ENCODE measurements around the gene NMRAL1. TPM values are rescaled to one million over a fixed set of nuclear protein-coding genes. Genes with fewer than 3 reads are reported as not detected.

NMRAL1 gene
- total RNA-seq, 2 donors from 2014 or later = 56.9 to 75.2 TPM

GRCh38 chr16:4450931-4451519, 23.4 kb downstream of the NMRAL1 start:
- DNase-seq = no peak
- TF ChIP-seq, protein P1, sequence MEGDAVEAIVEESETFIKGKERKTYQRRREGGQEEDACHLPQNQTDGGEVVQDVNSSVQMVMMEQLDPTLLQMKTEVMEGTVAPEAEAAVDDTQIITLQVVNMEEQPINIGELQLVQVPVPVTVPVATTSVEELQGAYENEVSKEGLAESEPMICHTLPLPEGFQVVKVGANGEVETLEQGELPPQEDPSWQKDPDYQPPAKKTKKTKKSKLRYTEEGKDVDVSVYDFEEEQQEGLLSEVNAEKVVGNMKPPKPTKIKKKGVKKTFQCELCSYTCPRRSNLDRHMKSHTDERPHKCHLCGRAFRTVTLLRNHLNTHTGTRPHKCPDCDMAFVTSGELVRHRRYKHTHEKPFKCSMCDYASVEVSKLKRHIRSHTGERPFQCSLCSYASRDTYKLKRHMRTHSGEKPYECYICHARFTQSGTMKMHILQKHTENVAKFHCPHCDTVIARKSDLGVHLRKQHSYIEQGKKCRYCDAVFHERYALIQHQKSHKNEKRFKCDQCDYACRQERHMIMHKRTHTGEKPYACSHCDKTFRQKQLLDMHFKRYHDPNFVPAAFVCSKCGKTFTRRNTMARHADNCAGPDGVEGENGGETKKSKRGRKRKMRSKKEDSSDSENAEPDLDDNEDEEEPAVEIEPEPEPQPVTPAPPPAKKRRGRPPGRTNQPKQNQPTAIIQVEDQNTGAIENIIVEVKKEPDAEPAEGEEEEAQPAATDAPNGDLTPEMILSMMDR (conservative IDR thresholded peaks at IDR 0.05) = no peak
- H3K4me1 ChIP-seq (ENCODE audit: control insufficient read depth, insufficient read depth, low read length) = no peaks in the 10 kb centered on the region
- H3K9me3 ChIP-seq (ENCODE audit: control insufficient read depth, low read length) = no peaks in the 10 kb centered on the region
- Mint-ChIP-seq H3K36me3 (ENCODE audit: low read depth) (peaks cover 64% of the 10 kb centered on the region), H3K9me3 (no peaks in the 10 kb centered on the region), H3K27me3 (ENCODE audit: insufficient read depth) (no peaks in the 10 kb centered on the region), H3K4me1 (no peaks in the 10 kb centered on the region), H3K27ac (no peak overlapping the region), H3K4me3 (no peak overlapping the region)
- H3K27ac ChIP-seq (ENCODE audit: low read depth, low read length) = no peak overlapping the region
- 94 to 95% methylated on average over 11 to 14 of the region's 14 CpGs for WGBS, 2 experiments (ENCODE audit: insufficient coverage in 1 of 2, insufficient read length in 1 of 2)
- no peak overlapping the region for H3K4me3 ChIP-seq (ENCODE audit: low read length)
- peaks cover 69% of the 10 kb centered on the region for H3K36me3 ChIP-seq (ENCODE audit: control insufficient read depth, insufficient read depth, low read length)
- H3K9ac ChIP-seq (ENCODE audit: extremely low read depth, low read length, poor library complexity, severe bottlenecking) = no peak overlapping the region
- H3K27me3 ChIP-seq (ENCODE audit: control insufficient read depth, insufficient read depth, low read length, poor library complexity, severe bottlenecking) = no peaks in the 10 kb centered on the region

GRCh38 chr16:4450430-4450829, 24.0 kb downstream of the NMRAL1 start:
- 95 to 99% methylated on average over 11 to 14 of the region's 14 CpGs for WGBS, 2 experiments (ENCODE audit: insufficient coverage in 1 of 2, insufficient read length in 1 of 2)
- Histone ChIP-seq H3K9ac (ENCODE audit: extremely low read depth, low read length, poor library complexity, severe bottlenecking) (no peak overlapping the region), H3K27me3 (ENCODE audit: control insufficient read depth, insufficient read depth, low read length, poor library complexity, severe bottlenecking) (no peaks in the 10 kb centered on the region), H3K36me3 (ENCODE audit: control insufficient read depth, insufficient read depth, low read length) (peaks cover 68% of the 10 kb centered on the region), H3K27ac (ENCODE audit: low read depth, low read length) (no peak overlapping the region), H3K4me1 (ENCODE audit: control insufficient read depth, insufficient read depth, low read length) (no peaks in the 10 kb centered on the region), H3K9me3 (ENCODE audit: control insufficient read depth, low read length) (no peaks in the 10 kb centered on the region), H3K4me3 (ENCODE audit: low read length) (no peak overlapping the region)
- DNase-seq = no peak
- TF ChIP-seq, protein P1 (conservative IDR thresholded peaks at IDR 0.05) = no peak
- Mint-ChIP-seq H3K36me3 (ENCODE audit: low read depth) (peaks cover 60% of the 10 kb centered on the region), H3K27me3 (ENCODE audit: insufficient read depth) (no peaks in the 10 kb centered on the region), H3K27ac (peak overlapping the region; percentile 21), H3K9me3 (no peaks in the 10 kb centered on the region), H3K4me3 (no peak overlapping the region), H3K4me1 (no peaks in the 10 kb centered on the region)

GRCh38 chr16:4443986-4444385, 30.4 kb downstream of the NMRAL1 start:
- Mint-ChIP-seq H3K27me3 (ENCODE audit: insufficient read depth) (no peaks in the 10 kb centered on the region), H3K36me3 (ENCODE audit: low read depth) (peaks cover 78% of the 10 kb centered on the region), H3K4me1 (no peaks in the 10 kb centered on the region), H3K4me3 (no peak overlapping the region), H3K9me3 (no peaks in the 10 kb centered on the region), H3K27ac (no peak overlapping the region)
- TF ChIP-seq, protein P1 (conservative IDR thresholded peaks at IDR 0.05) = no peak
- Histone ChIP-seq H3K4me3 (ENCODE audit: low read length) (no peak overlapping the region), H3K9me3 (ENCODE audit: control insufficient read depth, low read length) (no peaks in the 10 kb centered on the region), H3K9ac (ENCODE audit: extremely low read depth, low read length, poor library complexity, severe bottlenecking) (no peak overlapping the region), H3K36me3 (ENCODE audit: control insufficient read depth, insufficient read depth, low read length) (peaks cover 78% of the 10 kb centered on the region), H3K27ac (ENCODE audit: low read depth, low read length) (no peak overlapping the region), H3K27me3 (ENCODE audit: control insufficient read depth, insufficient read depth, low read length, poor library complexity, severe bottlenecking) (no peaks in the 10 kb centered on the region), H3K4me1 (ENCODE audit: control insufficient read depth, insufficient read depth, low read length) (no peaks in the 10 kb centered on the region)
- WGBS, 2 experiments (ENCODE audit: insufficient coverage in 1 of 2, insufficient read length in 1 of 2) = 97% methylated on average over 4 of the region's 4 CpGs; no CpG with 5 or more reads in 1 of the 2 experiments
- no peak for DNase-seq

Measured in endodermal cell (in vitro differentiated cells).